ENCODE measurements around the gene POM121.
"Not testable (repeated sequence)": the region's sequence is repeated elsewhere in the genome, so short reads cannot be mapped to it uniquely, and the experiment has no call there.

Gene POM121

GRCh38 chr7:72950432-72950831 is 25.5 kb downstream of the POM121 start:
- not testable (repeated sequence) for DNase-seq

- not testable (repeated sequence) for DNase-seq
Observed at GRCh38 chr7:72953901-72954562, 29.1 kb downstream of the POM121 start.

GRCh38 chr7:72954563-72955198 is 29.8 kb downstream of the POM121 start:
- not testable (repeated sequence) for DNase-seq

GRCh38 chr7:72960029-72960428 is 35.1 kb downstream of the POM121 start:
- DNase-seq, result not testable (repeated sequence)

- not testable (repeated sequence) for DNase-seq
Observed at GRCh38 chr7:72960626-72961345, 35.9 kb downstream of the POM121 start.

- not testable (repeated sequence) for DNase-seq
Observed at GRCh38 chr7:72961346-72961650, 36.4 kb downstream of the POM121 start.

- not testable (repeated sequence) for DNase-seq
Observed at GRCh38 chr7:72963056-72963455, 38.2 kb downstream of the POM121 start.

GRCh38 chr7:72965186-72965975 is 40.5 kb downstream of the POM121 start:
- DNase-seq, result not testable (repeated sequence)

- not testable (repeated sequence) for DNase-seq
Observed at GRCh38 chr7:72966892-72967291, 42.0 kb downstream of the POM121 start.

- not testable (repeated sequence) for DNase-seq
Observed at GRCh38 chr7:72968980-72969516, 44.2 kb downstream of the POM121 start, which contains the start of gene TRIM74. TSS of gene TRIM74 (minus strand) at chr7:72969466. CDS start at chr7:72966157, 3,309 bp downstream.

- DNase-seq, result not testable (repeated sequence)
Observed at GRCh38 chr7:72969688-72970087, 44.8 kb downstream of the POM121 start.

- not testable (repeated sequence) for DNase-seq
Observed at GRCh38 chr7:72971505-72971904, 46.6 kb downstream of the POM121 start.

- DNase-seq, result not testable (repeated sequence)
Observed at GRCh38 chr7:72974781-72975180, 49.9 kb downstream of the POM121 start.

- DNase-seq, result not testable (repeated sequence)
Observed at GRCh38 chr7:72975656-72976286, 50.9 kb downstream of the POM121 start.

GRCh38 chr7:72976434-72976833 is 51.5 kb downstream of the POM121 start:
- DNase-seq, result not testable (repeated sequence)

GRCh38 chr7:72980382-72980781 is 55.5 kb downstream of the POM121 start:
- not testable (repeated sequence) for DNase-seq

- not testable (repeated sequence) for DNase-seq
Observed at GRCh38 chr7:72982084-72982483, 57.2 kb downstream of the POM121 start.

- DNase-seq, result not testable (repeated sequence)
Observed at GRCh38 chr7:72990146-72990913, 65.4 kb downstream of the POM121 start.

GRCh38 chr7:72995484-72995883 is 70.6 kb downstream of the POM121 start:
- not testable (repeated sequence) for DNase-seq

GRCh38 chr7:72997447-72997846 is 72.6 kb downstream of the POM121 start:
- not testable (repeated sequence) for DNase-seq

GRCh38 chr7:72997887-72998468 is 73.1 kb downstream of the POM121 start:
- not testable (repeated sequence) for DNase-seq
